WI38 (cell line): Measurements from ENCODE around the gene USP48.

Experiments used
- H3K4me3 ChIP-seq: 2 replicates; pipeline ENCODE4 v1.5.1; 2011; ENCODE audit warnings: low read depth, mild to moderate bottlenecking, control low read depth, low read length
- TF ChIP-seq, protein P1 (sequence below): IDR thresholded peaks from 2 replicates; pipeline ENCODE4 v1.5.1; 2012; ENCODE audit warnings: low read depth, mild to moderate bottlenecking, control low read depth, low read length

Gene USP48

DNA sequence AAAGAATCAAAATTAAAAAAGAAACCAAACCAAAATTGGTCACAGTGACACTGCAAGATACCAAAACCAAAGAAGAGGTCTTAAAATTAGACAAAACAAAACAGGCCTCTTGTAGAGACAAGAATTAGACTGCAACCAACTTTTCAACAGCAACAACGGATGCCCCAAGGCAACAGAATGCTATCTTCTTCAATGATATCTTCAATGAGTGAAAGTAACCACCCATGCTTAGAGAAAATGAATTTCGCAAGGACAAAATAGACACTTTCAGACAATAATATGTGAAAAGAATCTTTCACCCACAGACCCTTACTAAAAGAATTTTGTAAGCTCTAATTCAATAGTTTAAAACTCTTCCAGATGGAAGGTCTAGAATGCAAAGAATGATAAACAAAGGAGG is 41.7 kb downstream of the USP48 start:
- H3K4me3 ChIP-seq: no peak overlapping the region
- TF ChIP-seq, protein P1, sequence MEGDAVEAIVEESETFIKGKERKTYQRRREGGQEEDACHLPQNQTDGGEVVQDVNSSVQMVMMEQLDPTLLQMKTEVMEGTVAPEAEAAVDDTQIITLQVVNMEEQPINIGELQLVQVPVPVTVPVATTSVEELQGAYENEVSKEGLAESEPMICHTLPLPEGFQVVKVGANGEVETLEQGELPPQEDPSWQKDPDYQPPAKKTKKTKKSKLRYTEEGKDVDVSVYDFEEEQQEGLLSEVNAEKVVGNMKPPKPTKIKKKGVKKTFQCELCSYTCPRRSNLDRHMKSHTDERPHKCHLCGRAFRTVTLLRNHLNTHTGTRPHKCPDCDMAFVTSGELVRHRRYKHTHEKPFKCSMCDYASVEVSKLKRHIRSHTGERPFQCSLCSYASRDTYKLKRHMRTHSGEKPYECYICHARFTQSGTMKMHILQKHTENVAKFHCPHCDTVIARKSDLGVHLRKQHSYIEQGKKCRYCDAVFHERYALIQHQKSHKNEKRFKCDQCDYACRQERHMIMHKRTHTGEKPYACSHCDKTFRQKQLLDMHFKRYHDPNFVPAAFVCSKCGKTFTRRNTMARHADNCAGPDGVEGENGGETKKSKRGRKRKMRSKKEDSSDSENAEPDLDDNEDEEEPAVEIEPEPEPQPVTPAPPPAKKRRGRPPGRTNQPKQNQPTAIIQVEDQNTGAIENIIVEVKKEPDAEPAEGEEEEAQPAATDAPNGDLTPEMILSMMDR: no peak

DNA sequence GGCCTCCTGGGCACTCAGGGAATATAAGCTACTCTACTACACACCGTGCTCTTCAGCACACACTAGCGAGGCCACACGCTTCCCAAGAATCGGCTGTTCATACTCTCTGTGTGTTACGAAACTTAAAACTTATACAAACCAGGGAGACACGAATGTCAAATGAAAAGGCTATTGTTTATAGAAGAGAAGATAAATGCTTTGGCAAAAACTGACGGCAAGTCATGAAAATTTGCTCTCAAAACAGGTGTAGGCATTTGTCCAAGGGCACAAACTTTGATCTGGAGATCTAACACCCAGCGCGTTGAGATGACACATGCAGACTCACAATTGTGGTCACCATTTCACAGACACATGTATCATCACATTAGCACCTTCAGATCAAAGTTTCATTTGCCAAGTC is 46.1 kb downstream of the USP48 start:
- TF ChIP-seq, protein P1: no peak
- no peak overlapping the region for H3K4me3 ChIP-seq

DNA sequence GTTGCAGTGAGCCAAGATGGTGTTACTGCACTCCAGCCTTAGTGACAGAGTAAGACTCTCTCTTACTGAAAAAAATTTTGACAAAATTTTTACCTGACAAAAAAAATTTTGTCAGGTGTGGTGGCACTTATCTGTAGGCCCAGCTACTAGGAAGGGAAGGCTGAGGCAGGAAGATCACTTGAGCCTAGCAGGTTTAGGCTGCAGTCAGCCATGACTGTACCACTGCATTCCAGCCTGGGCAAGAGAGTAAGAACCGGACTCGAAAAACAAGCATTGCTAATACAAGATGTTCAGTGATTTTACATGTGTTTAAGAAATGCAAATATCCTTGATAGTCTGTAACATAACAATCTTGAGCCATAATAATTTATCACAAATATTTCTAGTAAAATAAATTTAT is 46.9 kb downstream of the USP48 start:
- TF ChIP-seq, protein P1: no peak

DNA sequence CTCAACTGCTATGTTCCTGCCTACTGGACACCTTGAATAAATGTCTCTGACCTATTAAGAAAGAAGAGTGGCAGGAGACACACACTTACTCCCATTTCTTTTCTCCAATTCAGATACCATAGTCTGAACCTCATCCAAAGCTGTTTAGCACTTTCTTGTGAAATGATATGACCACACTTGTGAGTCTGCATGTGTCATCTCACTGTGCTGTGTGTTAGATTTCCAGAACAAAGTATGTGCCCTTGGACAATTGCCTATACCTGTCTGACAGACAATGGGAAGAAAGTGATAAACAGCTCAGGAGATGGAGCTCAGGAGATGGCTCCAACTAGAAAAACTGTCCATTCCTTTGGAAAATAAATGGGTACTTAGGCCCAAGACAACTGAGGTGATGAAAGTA is 48.4 kb downstream of the USP48 start:
- TF ChIP-seq, protein P1: no peak
- no peak overlapping the region for H3K4me3 ChIP-seq

More for the DNA sequence above, 46.9 kb downstream of the USP48 start:
- no peak overlapping the region for H3K4me3 ChIP-seq

DNA sequence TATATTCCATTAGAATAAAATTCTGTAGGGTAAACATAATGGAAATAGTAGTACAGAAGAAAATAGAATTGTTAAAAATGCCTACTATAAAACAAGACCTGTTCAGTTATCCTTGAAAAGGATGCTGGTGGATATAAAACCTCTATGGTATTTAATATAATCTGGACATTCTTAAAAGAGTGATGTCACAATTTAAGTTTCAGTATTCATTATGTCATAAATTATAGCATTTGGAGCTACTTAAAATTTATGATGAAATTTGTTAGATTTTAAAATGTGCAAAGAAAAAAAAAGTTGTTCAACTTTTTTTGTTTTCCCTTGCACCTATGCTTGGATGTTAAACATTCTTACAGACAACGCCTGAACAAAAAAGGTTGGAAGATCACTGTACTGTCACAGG is 50.3 kb downstream of the USP48 start:
- TF ChIP-seq, protein P1: no peak
- H3K4me3 ChIP-seq: no peak overlapping the region

DNA sequence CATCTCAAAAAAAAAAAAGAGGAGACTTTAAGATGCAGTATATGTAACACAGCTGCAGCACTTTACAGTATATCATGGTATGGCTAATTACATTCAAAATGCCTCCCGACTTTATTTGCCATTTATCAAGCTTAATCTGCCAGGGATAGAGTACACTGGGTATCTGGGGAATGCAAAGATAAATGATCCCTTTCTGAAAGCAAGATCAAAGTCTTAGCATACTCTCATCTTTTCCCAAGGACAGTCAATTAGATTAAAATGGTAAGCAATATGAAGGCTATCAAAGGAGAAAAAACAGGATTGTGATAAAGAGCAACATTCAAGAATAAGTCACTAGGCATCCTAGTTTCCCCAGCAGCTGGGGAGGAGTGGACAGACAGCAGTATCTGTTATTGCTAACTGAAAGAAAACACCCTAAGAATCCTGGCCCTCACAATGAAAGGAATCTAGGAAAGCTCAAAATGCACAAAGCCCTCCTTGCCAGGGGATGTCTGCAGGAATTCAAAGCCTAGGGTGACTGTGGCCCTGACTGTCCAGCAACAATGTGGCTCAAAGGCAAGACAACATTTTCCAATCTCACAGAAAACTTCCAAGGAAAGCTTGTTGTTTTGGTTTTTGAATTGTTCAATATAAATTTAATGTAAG is 57.1 kb downstream of the USP48 start:
- H3K4me3 ChIP-seq: no peak overlapping the region

DNA sequence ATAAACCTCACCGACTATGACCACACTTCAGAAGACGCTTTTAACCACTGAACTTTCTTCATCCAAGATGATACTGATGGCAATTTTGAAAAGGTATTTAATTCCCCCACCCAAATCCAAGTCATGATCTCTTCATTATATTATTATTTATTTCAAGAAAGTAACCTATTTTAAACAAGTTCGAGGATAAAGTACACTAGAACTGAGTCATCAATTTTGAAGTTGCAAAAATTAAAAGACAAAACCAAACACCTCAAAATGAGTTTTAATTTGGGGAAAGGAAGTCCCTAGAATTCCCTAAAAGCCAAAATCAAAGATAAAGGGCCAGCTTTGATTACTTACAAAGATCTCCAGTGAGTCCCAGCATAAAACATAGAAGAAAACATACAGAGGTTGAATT is 58.4 kb downstream of the USP48 start:
- H3K4me3 ChIP-seq: no peak overlapping the region
- TF ChIP-seq, protein P1: no peak

More for the DNA sequence above, 57.1 kb downstream of the USP48 start:
- TF ChIP-seq, protein P1: no peak
